Measurements from ENCODE around the gene TRIM7. TPM values are rescaled to one million over a fixed set of nuclear protein-coding genes. Genes with fewer than 3 reads are reported as not detected.
A peak's percentile ranks its signal among the peaks of the same experiment; 100 is the strongest.
"Not testable (repeated sequence)": the region's sequence is repeated elsewhere in the genome, so short reads cannot be mapped to it uniquely, and the experiment has no call there.

TRIM7 gene
- total RNA-seq, 4 donors from 2014 or later, result 44.8 to 80.6 (median 54.5) TPM

- Histone ChIP-seq H3K4me1 (peaks cover 9 to 52% (median 17%) of the 10 kb centered on the region in 3 donors), H3K27ac (peak overlapping the region; percentile 53 to 82 (median 79)), H3K4me3 (peak overlapping the region; percentile 10 to 63 (median 46)), H3K36me3 (no peaks in the 10 kb centered on the region), H3K9me3 (no peaks in the 10 kb centered on the region), H3K27me3 (no peaks in the 10 kb centered on the region)
- intact Hi-C loops (cut with DNase I), result no loop called here
- 30 to 38% methylated on average over 10 of the region's 10 CpGs for WGBS, 2 donors
- no peak for DNase-seq
- TF ChIP-seq POLR2A (IDR thresholded peaks at IDR 0.05) (no peak), CTCF (IDR thresholded peaks at IDR 0.05) (no peak)
Measured at GRCh38 chr5:181218795-181219124, 13.8 kb upstream of the TRIM7 start.

- WGBS, 2 donors, result 0 to 3% methylated on average over 4 to 6 of the region's 13 CpGs
- H3K27me3 ChIP-seq, result no peaks in the 10 kb centered on the region
- no peaks in the 10 kb centered on the region for H3K9me3 ChIP-seq
- H3K27ac ChIP-seq, result peak overlapping the region; percentile 53 to 82 (median 79)
- intact Hi-C loops (cut with DNase I), result no loop called here
- H3K36me3 ChIP-seq, result no peaks in the 10 kb centered on the region
- peaks cover 9 to 48% (median 17%) of the 10 kb centered on the region in 3 donors for H3K4me1 ChIP-seq
- H3K4me3 ChIP-seq, result peak overlapping the region; percentile 29 to 63 (median 46)
- DNase-seq, result no peak
- TF ChIP-seq POLR2A (IDR thresholded peaks at IDR 0.05) (no peak), CTCF (IDR thresholded peaks at IDR 0.05) (no peak)
Measured at GRCh38 chr5:181217803-181218062, 12.7 kb upstream of the TRIM7 start.

GRCh38 chr5:181217111-181217802, 12.3 kb upstream of the TRIM7 start:
- Histone ChIP-seq H3K36me3 (no peaks in the 10 kb centered on the region), H3K27ac (peak overlapping the region; percentile 53 to 82 (median 79)), H3K9me3 (no peaks in the 10 kb centered on the region), H3K4me3 (peak overlapping the region; percentile 29 to 63 (median 46)), H3K27me3 (no peaks in the 10 kb centered on the region), H3K4me1 (peaks cover 9 to 43% (median 17%) of the 10 kb centered on the region in 3 donors)
- 1 to 3% methylated on average over 30 to 43 of the region's 46 CpGs for WGBS, 2 donors
- no peak for TF ChIP-seq POLR2A (IDR thresholded peaks at IDR 0.05)
- TF ChIP-seq CTCF (IDR thresholded peaks at IDR 0.05), result no peak
- intact Hi-C loops (cut with DNase I), result no loop called here
- DNase-seq, result no peak

GRCh38 chr5:181215997-181216989, 11.3 kb upstream of the TRIM7 start:
- WGBS, 2 donors, result 38 to 41% methylated on average over 29 to 33 of the region's 44 CpGs
- Histone ChIP-seq H3K27ac (peak overlapping the region in 3 of 4 donors; percentile 23 to 82 (median 77)), H3K36me3 (no peaks in the 10 kb centered on the region), H3K27me3 (no peaks in the 10 kb centered on the region), H3K4me3 (peak overlapping the region; percentile 29 to 63 (median 46)), H3K4me1 (peaks cover 6 to 35% (median 17%) of the 10 kb centered on the region in 3 donors), H3K9me3 (no peaks in the 10 kb centered on the region)
- DNase-seq, result no peak
- intact Hi-C loops (cut with DNase I), result no loop called here
- TF ChIP-seq POLR2A (IDR thresholded peaks at IDR 0.05) (no peak), CTCF (IDR thresholded peaks at IDR 0.05) (no peak)

GRCh38 chr5:181214249-181214648, 9.3 kb upstream of the TRIM7 start:
- WGBS, 2 donors, result 54 to 71% methylated on average over 9 of the region's 10 CpGs
- H3K4me3 ChIP-seq; H3K36me3 ChIP-seq; H3K27ac ChIP-seq; H3K9me3 ChIP-seq; DNase-seq; H3K27me3 ChIP-seq; intact Hi-C loops (cut with DNase I): not testable (repeated sequence)
- peaks cover 6 to 33% (median 17%) of the 10 kb centered on the region in 3 donors for H3K4me1 ChIP-seq

Measured in esophagus squamous epithelium (tissue), 5 donors.